NCI-H1105 (cell line): ENCODE measurements around the gene PMIS2.
"Not testable (repeated sequence)": the region's sequence is repeated elsewhere in the genome, so short reads cannot be mapped to it uniquely, and the experiment has no call there.

ENCODE experiments used
- DNase-seq: peaks from one replicate; lab custom pipeline; 2025; lab: John Stamatoyannopoulos, UW

Gene PMIS2

GRCh38 chr19:35592226-35592625, 6.3 kb downstream of the PMIS2 start:
- DNase-seq: peak; percentile 4

- DNase-seq: not testable (repeated sequence)
These were observed 9.1 kb downstream of the PMIS2 start for GRCh38 chr19:35595026-35595425.

- no peak for DNase-seq
These were observed 10.0 kb downstream of the PMIS2 start for GRCh38 chr19:35595928-35596327.

- DNase-seq: no peak
These were observed 10.5 kb downstream of the PMIS2 start for GRCh38 chr19:35596366-35596999.

- peak; percentile 11 for DNase-seq
These were observed 16.0 kb downstream of the PMIS2 start for GRCh38 chr19:35601971-35602370.

- not testable (repeated sequence) for DNase-seq
These were observed 18.5 kb downstream of the PMIS2 start for GRCh38 chr19:35604436-35604835.

GRCh38 chr19:35607170-35607569, 21.2 kb downstream of the PMIS2 start:
- not testable (repeated sequence) for DNase-seq

GRCh38 chr19:35607661-35608060, 21.7 kb downstream of the PMIS2 start:
- no peak for DNase-seq

- DNase-seq: no peak
These were observed 22.3 kb downstream of the PMIS2 start for GRCh38 chr19:35608251-35608650.

- no peak for DNase-seq
These were observed 23.9 kb downstream of the PMIS2 start for GRCh38 chr19:35609851-35610353.

- DNase-seq: no peak
These were observed 26.2 kb downstream of the PMIS2 start for GRCh38 chr19:35612224-35612558.

GRCh38 chr19:35612559-35613321, 26.8 kb downstream of the PMIS2 start, which contains the start of gene HAUS5:
Gene HAUS5, plus strand, starts transcription at chr19:35612735. Its CDS starts 60 bp downstream, at chr19:35612795.
- DNase-seq: peak; percentile 89

GRCh38 chr19:35613574-35613973, 27.6 kb downstream of the PMIS2 start:
- no peak for DNase-seq

- DNase-seq: no peak
These were observed 29.1 kb downstream of the PMIS2 start for GRCh38 chr19:35615036-35615435.

GRCh38 chr19:35618857-35619256, 32.9 kb downstream of the PMIS2 start:
- no peak for DNase-seq

- no peak for DNase-seq
These were observed 33.4 kb downstream of the PMIS2 start for GRCh38 chr19:35619290-35619923.

- no peak for DNase-seq
These were observed 34.0 kb downstream of the PMIS2 start for GRCh38 chr19:35620001-35620400.

GRCh38 chr19:35621708-35622107, 35.7 kb downstream of the PMIS2 start:
- DNase-seq: no peak

- DNase-seq: no peak
These were observed 36.8 kb downstream of the PMIS2 start for GRCh38 chr19:35622750-35623149.

GRCh38 chr19:35623327-35624010, 37.5 kb downstream of the PMIS2 start:
- DNase-seq: no peak

- DNase-seq: no peak
These were observed 42.2 kb downstream of the PMIS2 start for GRCh38 chr19:35628264-35628564.

GRCh38 chr19:35628565-35629331, 42.8 kb downstream of the PMIS2 start, which contains the start of gene RBM42:
Gene RBM42, plus strand, starts transcription at chr19:35629036. Its CDS starts 118 bp downstream, at chr19:35629154.
- DNase-seq: peak; percentile 98
